ENCODE data around the gene TFIP11.

TFIP11 gene

DNA sequence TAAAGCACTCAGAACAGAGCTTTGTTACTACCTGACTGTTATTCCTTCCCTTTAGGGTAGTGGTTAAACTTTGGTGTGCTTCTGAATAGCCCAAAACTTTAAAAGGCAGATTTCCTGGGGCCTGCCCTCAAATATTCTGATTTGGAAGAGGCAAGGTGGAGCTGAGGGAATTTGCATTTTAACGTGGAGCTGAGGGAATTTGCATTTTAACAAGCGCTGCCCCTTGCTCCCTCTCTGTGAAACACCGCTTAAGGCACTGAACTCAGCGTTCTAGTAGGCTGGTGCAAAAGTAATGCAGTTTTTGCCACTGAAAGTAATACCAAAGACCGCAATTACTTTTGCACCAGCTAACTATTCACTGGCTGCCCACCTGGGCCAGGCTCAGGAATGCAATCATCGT is 42.7 kb upstream of the TFIP11 start:
- H3K27ac ChIP-seq (replicated peaks), result no peak overlapping the region
- H3K27me3 ChIP-seq (ENCODE audit: insufficient read depth, poor library complexity, severe bottlenecking), result no peaks in the 10 kb centered on the region

DNA sequence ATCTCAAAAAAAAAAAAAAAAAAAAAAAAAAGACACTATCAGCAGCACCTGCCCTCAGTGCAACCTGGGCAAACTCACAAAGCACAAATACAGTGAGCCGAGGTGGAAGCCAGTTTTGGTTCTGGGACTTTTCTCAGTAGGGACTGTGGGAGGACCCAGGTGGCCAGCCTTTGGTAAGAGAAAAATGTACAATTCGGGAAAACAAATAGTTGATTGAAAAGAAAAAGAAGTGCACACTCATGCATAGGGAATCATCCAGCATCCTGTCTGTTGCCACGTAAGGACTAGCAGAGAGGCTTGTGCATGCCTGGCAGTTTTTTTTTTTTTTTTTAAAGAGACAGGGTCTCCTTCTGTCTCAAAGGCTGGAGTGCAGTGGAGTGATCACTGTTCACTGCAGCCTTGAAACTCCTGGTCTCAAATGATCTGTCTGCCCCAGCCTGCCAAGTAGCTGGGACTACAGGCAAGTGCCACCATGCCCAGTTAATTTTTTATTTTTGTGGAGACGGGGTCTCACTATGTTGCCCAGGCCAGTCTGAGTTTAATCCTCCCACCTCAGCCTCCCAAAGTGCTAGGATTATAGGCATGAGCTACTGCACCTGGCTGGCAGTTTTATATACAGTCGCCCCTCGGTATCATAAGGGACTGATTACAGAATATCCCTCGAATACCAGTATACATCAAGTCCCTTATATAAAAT is 40.9 kb upstream of the TFIP11 start:
- DNase-seq (ENCODE audit: low read depth in 1 of 2, low spot score in 1 of 2), result no peak
- Histone ChIP-seq H3K4me3 (replicated peaks; ENCODE audit: insufficient read depth, low read length) (no peak overlapping the region), H3K27ac (replicated peaks) (no peak overlapping the region), H3K27me3 (ENCODE audit: insufficient read depth, poor library complexity, severe bottlenecking) (no peaks in the 10 kb centered on the region)
- TF ChIP-seq POLR2AphosphoS5 (IDR thresholded peaks at IDR 0.05; ENCODE audit: low read depth), result no peak
- no peak for TF ChIP-seq SPI1 (IDR thresholded peaks at IDR 0.05; ENCODE audit: borderline replicate concordance, low read depth)
- no peak for TF ChIP-seq CTCF (IDR thresholded peaks at IDR 0.05; ENCODE audit: insufficient read depth, low read length)
- TF ChIP-seq, protein P1, sequence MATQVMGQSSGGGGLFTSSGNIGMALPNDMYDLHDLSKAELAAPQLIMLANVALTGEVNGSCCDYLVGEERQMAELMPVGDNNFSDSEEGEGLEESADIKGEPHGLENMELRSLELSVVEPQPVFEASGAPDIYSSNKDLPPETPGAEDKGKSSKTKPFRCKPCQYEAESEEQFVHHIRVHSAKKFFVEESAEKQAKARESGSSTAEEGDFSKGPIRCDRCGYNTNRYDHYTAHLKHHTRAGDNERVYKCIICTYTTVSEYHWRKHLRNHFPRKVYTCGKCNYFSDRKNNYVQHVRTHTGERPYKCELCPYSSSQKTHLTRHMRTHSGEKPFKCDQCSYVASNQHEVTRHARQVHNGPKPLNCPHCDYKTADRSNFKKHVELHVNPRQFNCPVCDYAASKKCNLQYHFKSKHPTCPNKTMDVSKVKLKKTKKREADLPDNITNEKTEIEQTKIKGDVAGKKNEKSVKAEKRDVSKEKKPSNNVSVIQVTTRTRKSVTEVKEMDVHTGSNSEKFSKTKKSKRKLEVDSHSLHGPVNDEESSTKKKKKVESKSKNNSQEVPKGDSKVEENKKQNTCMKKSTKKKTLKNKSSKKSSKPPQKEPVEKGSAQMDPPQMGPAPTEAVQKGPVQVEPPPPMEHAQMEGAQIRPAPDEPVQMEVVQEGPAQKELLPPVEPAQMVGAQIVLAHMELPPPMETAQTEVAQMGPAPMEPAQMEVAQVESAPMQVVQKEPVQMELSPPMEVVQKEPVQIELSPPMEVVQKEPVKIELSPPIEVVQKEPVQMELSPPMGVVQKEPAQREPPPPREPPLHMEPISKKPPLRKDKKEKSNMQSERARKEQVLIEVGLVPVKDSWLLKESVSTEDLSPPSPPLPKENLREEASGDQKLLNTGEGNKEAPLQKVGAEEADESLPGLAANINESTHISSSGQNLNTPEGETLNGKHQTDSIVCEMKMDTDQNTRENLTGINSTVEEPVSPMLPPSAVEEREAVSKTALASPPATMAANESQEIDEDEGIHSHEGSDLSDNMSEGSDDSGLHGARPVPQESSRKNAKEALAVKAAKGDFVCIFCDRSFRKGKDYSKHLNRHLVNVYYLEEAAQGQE (IDR thresholded peaks at IDR 0.05; ENCODE audit: insufficient replicate concordance, low read depth), result no peak
- TF ChIP-seq GABPA (IDR thresholded peaks at IDR 0.05; ENCODE audit: low read depth), result no peak

More for the DNA sequence above, 42.7 kb upstream of the TFIP11 start:
- TF ChIP-seq, protein P1 (IDR thresholded peaks at IDR 0.05; ENCODE audit: insufficient replicate concordance, low read depth), result no peak
- TF ChIP-seq POLR2AphosphoS5 (IDR thresholded peaks at IDR 0.05; ENCODE audit: low read depth), result no peak
- TF ChIP-seq SPI1 (IDR thresholded peaks at IDR 0.05; ENCODE audit: borderline replicate concordance, low read depth), result no peak
- TF ChIP-seq GABPA (IDR thresholded peaks at IDR 0.05; ENCODE audit: low read depth), result no peak
- no peak for TF ChIP-seq CTCF (IDR thresholded peaks at IDR 0.05; ENCODE audit: insufficient read depth, low read length)
- no peak overlapping the region for H3K4me3 ChIP-seq (replicated peaks; ENCODE audit: insufficient read depth, low read length)
- DNase-seq (ENCODE audit: low read depth in 1 of 2, low spot score in 1 of 2), result no peak

DNA sequence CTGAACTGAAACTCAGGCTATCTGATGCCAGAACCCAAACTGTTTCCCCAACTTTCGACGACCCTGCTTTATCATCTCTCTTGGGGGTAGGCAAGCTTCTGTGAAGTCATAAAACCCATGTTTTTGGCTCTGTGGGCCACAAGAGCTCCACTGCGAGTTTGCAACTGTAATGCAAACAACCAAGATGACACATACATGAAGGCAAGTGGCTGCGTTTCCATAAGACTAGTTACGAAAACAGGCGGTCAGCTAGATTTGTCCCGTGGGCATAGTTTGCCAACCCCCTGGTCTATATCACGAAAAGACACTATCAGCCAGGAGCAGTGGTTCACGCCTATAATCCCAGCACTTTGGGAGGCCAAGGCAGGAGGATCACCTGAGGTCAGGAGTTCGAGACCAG is 40.2 kb upstream of the TFIP11 start:
- no peak for DNase-seq (ENCODE audit: low read depth in 1 of 2, low spot score in 1 of 2)
- Histone ChIP-seq H3K4me3 (replicated peaks; ENCODE audit: insufficient read depth, low read length) (no peak overlapping the region), H3K27ac (replicated peaks) (no peak overlapping the region), H3K27me3 (ENCODE audit: insufficient read depth, poor library complexity, severe bottlenecking) (no peaks in the 10 kb centered on the region)
- no peak for TF ChIP-seq POLR2AphosphoS5 (IDR thresholded peaks at IDR 0.05; ENCODE audit: low read depth)
- no peak for TF ChIP-seq SPI1 (IDR thresholded peaks at IDR 0.05; ENCODE audit: borderline replicate concordance, low read depth)
- no peak for TF ChIP-seq GABPA (IDR thresholded peaks at IDR 0.05; ENCODE audit: low read depth)
- TF ChIP-seq, protein P1 (IDR thresholded peaks at IDR 0.05; ENCODE audit: insufficient replicate concordance, low read depth), result no peak
- no peak for TF ChIP-seq CTCF (IDR thresholded peaks at IDR 0.05; ENCODE audit: insufficient read depth, low read length)

Data from HL-60 (cell line).